Small intestine (tissue), 7 donors: Measurements from ENCODE around the gene IGF1R. TPM values are rescaled to one million over a fixed set of nuclear protein-coding genes. Genes with fewer than 3 reads are reported as not detected.

Experiments used
- DNase-seq, 2 donors: peaks; one replicate each; pipeline versions ENCODE4 v3.0.0 to v3.0.0-alpha.2; 2013
- FAIRE-seq: peaks from 2 replicates; lab custom pipeline; 2012; peaks lifted over from hg19 to GRCh38; lab: Jason Lieb, UNC
- H3K27ac ChIP-seq, 3 donors: one replicate each; pipeline ENCODE4 v1.5.1; 2013; ENCODE audit warnings: low read length in 2 of 3, mild to moderate bottlenecking in 2 of 3, control low read depth in 1 of 3, inconsistent platforms in 1 of 3, low read depth in 1 of 3, moderate library complexity in 1 of 3
- H3K27me3 ChIP-seq, 3 donors: one replicate each; pipeline ENCODE4 v1.6.1; 2013; ENCODE audit warnings: low read length in 3 of 3, inconsistent platforms in 1 of 3; ENCODE audit not compliant: control insufficient read depth in 3 of 3, insufficient read depth in 3 of 3
- H3K36me3 ChIP-seq, 3 donors: one replicate each; pipeline ENCODE4 v1.6.1; 2013; ENCODE audit warnings: low read length in 3 of 3, inconsistent platforms in 1 of 3, low read depth in 1 of 3, mild to moderate bottlenecking in 1 of 3, moderate library complexity in 1 of 3; ENCODE audit not compliant: control insufficient read depth in 3 of 3, insufficient read depth in 2 of 3
- H3K4me1 ChIP-seq, 3 donors: one replicate each; pipeline ENCODE4 v1.6.1; 2013; ENCODE audit warnings: low read length in 2 of 3, inconsistent platforms in 1 of 3, low read depth in 1 of 3, mild to moderate bottlenecking in 1 of 3, moderate library complexity in 1 of 3; ENCODE audit not compliant: control insufficient read depth in 3 of 3, insufficient read depth in 2 of 3
- H3K4me3 ChIP-seq, 3 donors: one replicate each; pipeline ENCODE4 v1.5.1; 2013; ENCODE audit warnings: low read length in 3 of 3, control low read depth in 1 of 3, inconsistent platforms in 1 of 3, low read depth in 1 of 3, mild to moderate bottlenecking in 1 of 3, moderate library complexity in 1 of 3
- H3K9me3 ChIP-seq, 2 donors: one replicate each; pipeline ENCODE4 v1.6.1; 2013; ENCODE audit warnings: low read depth in 1 of 2, low read length in 1 of 2; ENCODE audit not compliant: control insufficient read depth in 2 of 2, insufficient read depth in 1 of 2
- WGBS, 3 donors: extraction: QIAGEN DNeasy Blood & Tissue Kit; methylation state at CpG; one replicate each; pipeline ENCODE4 v1.1.7; 2013; 5-methylcytosine and 5-hydroxymethylcytosine counted together
- polyA plus RNA-seq, 4 donors: library from polyadenylated mRNA; stranded (reverse) in 3 of 4; unstranded in 1 of 4; fragments of 200-250 nt in 3 of 4; fragments of 120-200 nt in 1 of 4; gene quantifications; one replicate each; pipeline versions ENCODE4 v1.2.1 to v1.2.3, GENCODE V29; 2013
- donor health status: healthy with polysubstance abuse.
- donor health status: control.
- donor health status: control.
- donor health status: Bipolar disorder and iron deficiency.
- donor health status: healthy.

Gene IGF1R
- polyA plus RNA-seq, 4 donors, result 0.54 to 27.9 (median 3.8) TPM

GRCh38 chr15:98967916-98968315 is 319.6 kb downstream of the IGF1R start:
- DNase-seq, result no peak
- Histone ChIP-seq H3K36me3 (no peaks in the 10 kb centered on the region), H3K27me3 (no peaks in the 10 kb centered on the region), H3K4me1 (no peaks in the 10 kb centered on the region), H3K27ac (no peak overlapping the region), H3K9me3 (no peaks in the 10 kb centered on the region), H3K4me3 (no peak overlapping the region)
- 86 to 94% (median 91%) methylated on average over 5 of the region's 5 CpGs for WGBS, 3 donors
- FAIRE-seq, result no peak

GRCh38 chr15:98968576-98968975 is 320.2 kb downstream of the IGF1R start:
- DNase-seq (no peak), FAIRE-seq (no peak)
- 90 to 96% (median 92%) methylated on average over 10 of the region's 10 CpGs for WGBS, 3 donors
- no peak overlapping the region for H3K27ac ChIP-seq
- H3K4me1 ChIP-seq, result no peaks in the 10 kb centered on the region
- no peaks in the 10 kb centered on the region for H3K27me3 ChIP-seq
- H3K4me3 ChIP-seq, result no peak overlapping the region
- no peaks in the 10 kb centered on the region for H3K9me3 ChIP-seq
- H3K36me3 ChIP-seq, result no peaks in the 10 kb centered on the region

DNA sequence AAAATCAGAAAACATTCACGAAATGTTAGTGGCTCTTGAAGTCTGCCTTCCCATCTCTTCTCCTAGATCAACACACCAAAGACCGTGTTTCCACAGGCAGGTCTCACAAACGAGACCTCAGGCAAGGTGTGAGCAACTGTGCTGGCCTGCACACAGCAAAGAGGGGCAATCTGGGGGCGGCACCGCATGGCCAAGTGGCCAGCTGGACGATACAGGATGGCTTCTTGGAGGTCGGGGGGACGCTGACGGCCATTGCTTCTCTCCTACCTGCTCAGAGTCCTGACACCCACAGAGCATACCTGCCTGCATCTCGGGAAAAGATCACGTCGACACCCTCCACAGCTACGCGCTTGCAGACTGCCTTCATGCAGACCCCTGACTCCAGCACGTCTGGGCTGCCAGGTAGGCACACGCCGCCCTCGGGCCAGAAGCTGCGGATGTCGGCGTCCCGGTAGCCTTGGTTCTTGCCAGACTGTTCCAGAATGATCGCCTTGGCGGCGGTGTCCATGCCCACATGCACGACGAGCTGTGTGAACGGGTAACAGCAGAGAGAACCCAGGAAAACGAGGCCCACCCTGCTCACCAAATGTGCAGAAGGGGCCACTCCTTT is 320.9 kb downstream of the IGF1R start:
- DNase-seq (no peak), FAIRE-seq (no peak)
- WGBS, 3 donors, result 90 to 94% (median 90%) methylated on average over 29 of the region's 29 CpGs
- H3K4me1 ChIP-seq, result no peaks in the 10 kb centered on the region
- no peak overlapping the region for H3K4me3 ChIP-seq
- H3K9me3 ChIP-seq, result no peaks in the 10 kb centered on the region
- no peaks in the 10 kb centered on the region for H3K27me3 ChIP-seq
- H3K36me3 ChIP-seq, result no peaks in the 10 kb centered on the region
- no peak overlapping the region for H3K27ac ChIP-seq

GRCh38 chr15:98970799-98971198 is 322.5 kb downstream of the IGF1R start:
- 92 to 93% (median 93%) methylated on average over 8 of the region's 8 CpGs for WGBS, 3 donors
- DNase-seq, result no peak

DNA sequence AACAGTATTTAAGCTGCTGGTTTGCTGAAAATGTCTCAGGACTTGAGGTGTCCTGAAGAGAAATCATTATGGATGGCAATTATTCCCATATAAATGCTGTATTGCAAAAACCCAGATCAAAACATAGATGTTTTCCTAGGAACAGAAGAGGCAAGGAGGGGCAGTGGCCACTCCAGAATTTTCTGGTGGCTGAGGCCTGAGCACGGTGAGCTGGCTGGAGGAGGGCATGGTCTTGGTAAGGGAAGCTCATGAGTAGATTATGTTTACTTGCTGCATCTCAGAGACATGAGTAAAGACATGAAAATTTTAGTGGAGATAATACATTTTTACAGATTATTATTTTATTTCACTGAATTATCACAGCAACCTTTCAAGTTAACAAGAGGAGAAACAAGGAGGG is 328.2 kb downstream of the IGF1R start:
- Histone ChIP-seq H3K4me3 (no peak overlapping the region), H3K4me1 (no peaks in the 10 kb centered on the region), H3K27me3 (no peaks in the 10 kb centered on the region), H3K27ac (no peak overlapping the region), H3K9me3 (no peaks in the 10 kb centered on the region), H3K36me3 (no peaks in the 10 kb centered on the region)
- WGBS, 3 donors, result 85 to 93% (median 92%) methylated on average over 1 of the region's 1 CpG
- DNase-seq (no peak), FAIRE-seq (no peak)

More at GRCh38 chr15:98970799-98971198, 322.5 kb downstream of the IGF1R start:
- H3K27ac ChIP-seq, result no peak overlapping the region
- H3K27me3 ChIP-seq, result no peaks in the 10 kb centered on the region
- no peaks in the 10 kb centered on the region for H3K4me1 ChIP-seq
- H3K4me3 ChIP-seq, result no peak overlapping the region
- no peaks in the 10 kb centered on the region for H3K9me3 ChIP-seq
- FAIRE-seq, result no peak
- H3K36me3 ChIP-seq, result no peaks in the 10 kb centered on the region

GRCh38 chr15:98977441-98977840 is 329.1 kb downstream of the IGF1R start:
- H3K27ac ChIP-seq, result no peak overlapping the region
- 87 to 94% (median 88%) methylated on average over 3 of the region's 3 CpGs for WGBS, 3 donors
- no peaks in the 10 kb centered on the region for H3K4me1 ChIP-seq
- FAIRE-seq (no peak), DNase-seq (no peak)
- no peaks in the 10 kb centered on the region for H3K27me3 ChIP-seq
- H3K9me3 ChIP-seq, result no peaks in the 10 kb centered on the region
- no peaks in the 10 kb centered on the region for H3K36me3 ChIP-seq
- no peak overlapping the region for H3K4me3 ChIP-seq

- 88 to 91% (median 91%) methylated on average over 3 of the region's 3 CpGs for WGBS, 3 donors
- H3K27ac ChIP-seq, result no peak overlapping the region
- no peaks in the 10 kb centered on the region for H3K36me3 ChIP-seq
- FAIRE-seq (no peak), DNase-seq (no peak)
- H3K4me3 ChIP-seq, result no peak overlapping the region
- H3K27me3 ChIP-seq, result no peaks in the 10 kb centered on the region
- H3K4me1 ChIP-seq, result no peaks in the 10 kb centered on the region
- H3K9me3 ChIP-seq, result no peaks in the 10 kb centered on the region
Observed at GRCh38 chr15:98978153-98978552, 329.8 kb downstream of the IGF1R start.

DNA sequence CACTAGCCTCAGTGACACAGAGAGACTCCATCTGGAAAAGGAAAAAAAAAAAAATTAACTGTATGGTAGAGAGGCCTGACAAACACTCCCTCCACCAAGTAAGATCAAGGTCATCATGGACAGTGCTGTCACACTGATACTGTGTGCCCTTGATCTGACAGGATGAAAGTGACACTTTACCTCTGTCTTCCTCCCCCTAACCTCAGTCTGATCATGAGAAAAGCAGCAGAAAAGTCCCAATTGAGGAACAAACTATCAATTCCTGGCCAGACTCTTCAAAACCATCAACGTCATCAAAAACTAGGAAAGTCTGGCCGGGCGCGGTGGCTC is 332.5 kb downstream of the IGF1R start:
- H3K4me3 ChIP-seq, result no peak overlapping the region
- DNase-seq (no peak), FAIRE-seq (no peak)
- no peak overlapping the region for H3K27ac ChIP-seq
- 91 to 97% (median 96%) methylated on average over 4 of the region's 4 CpGs for WGBS, 3 donors
- H3K9me3 ChIP-seq, result no peaks in the 10 kb centered on the region
- H3K36me3 ChIP-seq, result no peaks in the 10 kb centered on the region
- H3K27me3 ChIP-seq, result no peaks in the 10 kb centered on the region
- H3K4me1 ChIP-seq, result no peaks in the 10 kb centered on the region
